ENCODE measurements around the gene ADAMTS2. TPM values are rescaled to one million over a fixed set of nuclear protein-coding genes. Genes with fewer than 3 reads are reported as not detected.

The ADAMTS2 gene
- total and polyA plus RNA-seq, 2 donors (not counting 3 experiments of a cell fraction or from before 2014, with no cell fraction given), result not detected

DNA sequence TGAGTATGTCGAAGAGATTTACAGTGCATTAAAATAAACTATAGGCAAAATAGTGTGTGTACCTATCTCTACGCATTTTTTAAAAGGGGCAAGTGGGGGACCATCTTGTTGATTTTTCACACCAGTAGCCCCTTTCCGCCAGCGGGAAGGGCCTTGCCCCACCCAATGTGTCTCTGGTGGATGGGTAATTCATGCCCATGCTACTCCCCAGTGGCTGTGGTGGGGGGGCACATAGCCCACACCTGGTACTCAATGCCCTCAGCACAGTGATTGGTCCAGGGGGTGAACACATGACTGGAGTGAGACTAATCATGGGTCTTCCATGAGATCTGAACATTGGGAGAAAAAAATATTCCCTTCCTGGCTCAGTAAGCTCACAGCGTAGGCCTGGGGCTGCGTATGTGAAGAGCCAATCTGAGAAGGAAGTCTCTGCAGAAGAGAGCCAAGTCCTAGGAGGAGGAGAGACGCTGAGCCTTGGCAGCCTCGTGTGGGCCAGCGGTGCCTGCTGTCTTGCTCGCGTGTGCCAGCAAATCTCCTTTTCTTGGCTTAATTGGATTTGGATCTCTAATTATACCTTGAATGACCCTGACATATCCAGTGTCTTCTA is 103.4 kb downstream of the ADAMTS2 start:
- H3K4me1 ChIP-seq (ENCODE audit: control insufficient read depth, extremely low read depth, insufficient read depth, low read length), result no peaks in the 10 kb centered on the region
- no peaks in the 10 kb centered on the region for H3K27me3 ChIP-seq (ENCODE audit: control insufficient read depth in 2 of 2, insufficient read depth in 2 of 2, low read length in 2 of 2)
- ChIA-PET POLR2A (no interaction called here), CTCF (no interaction called here)
- no peaks in the 10 kb centered on the region for H4K20me1 ChIP-seq (replicated peaks; ENCODE audit: control insufficient read depth, extremely low read depth, insufficient read depth, low read length)
- BruUV-seq (replicated peaks), result no TSS peak
- no peak overlapping the region for H3K27ac ChIP-seq (ENCODE audit: insufficient read depth, low read depth, low read length)
- dilution Hi-C loops (cut with MboI; ENCODE audit: extremely low pct_ligation_motif_present, low sequenced_read_pairs) (no loop called here), intact Hi-C loops (cut with micrococcal nuclease) (no loop called here)
- DNase-seq (ENCODE audit: low read depth, low spot score) (no peak), FAIRE-seq (no peak)
- no peaks in the 10 kb centered on the region for H3K36me3 ChIP-seq (ENCODE audit: control insufficient read depth in 2 of 2, extremely low read depth in 1 of 2, insufficient read depth in 2 of 2, low read length in 2 of 2)
- H3K79me2 ChIP-seq (ENCODE audit: control insufficient read depth, insufficient read depth, low read length), result no peaks in the 10 kb centered on the region
- H3K9me3 ChIP-seq (replicated peaks; ENCODE audit: control insufficient read depth, insufficient read depth, low read length), result no peaks in the 10 kb centered on the region
- H3K9ac ChIP-seq (replicated peaks; ENCODE audit: extremely low read depth, insufficient read depth, low read length), result no peak overlapping the region
- no peak overlapping the region for H3K4me3 ChIP-seq (replicated peaks in 1 of 3; ENCODE audit: insufficient read depth in 1 of 3, low read depth in 1 of 3, low read length in 3 of 3)
- H3K4me2 ChIP-seq (ENCODE audit: insufficient read depth, low read length), result no peak overlapping the region
- no peaks in the 10 kb centered on the region for H3K9me1 ChIP-seq (replicated peaks; ENCODE audit: control insufficient read depth, extremely low read depth, insufficient read depth, low read length)
- TF ChIP-seq POLR2A (IDR thresholded peaks at IDR 0.05; ENCODE audit: low read depth, low read length), result no peak
- TF ChIP-seq FOS (IDR thresholded peaks at IDR 0.05; ENCODE audit: borderline replicate concordance, insufficient read depth, low read length), result no peak
- no peak for TF ChIP-seq GATA2 (IDR thresholded peaks at IDR 0.05; ENCODE audit: insufficient read depth, insufficient read length, low read depth, low read length)
- TF ChIP-seq, protein P1, sequence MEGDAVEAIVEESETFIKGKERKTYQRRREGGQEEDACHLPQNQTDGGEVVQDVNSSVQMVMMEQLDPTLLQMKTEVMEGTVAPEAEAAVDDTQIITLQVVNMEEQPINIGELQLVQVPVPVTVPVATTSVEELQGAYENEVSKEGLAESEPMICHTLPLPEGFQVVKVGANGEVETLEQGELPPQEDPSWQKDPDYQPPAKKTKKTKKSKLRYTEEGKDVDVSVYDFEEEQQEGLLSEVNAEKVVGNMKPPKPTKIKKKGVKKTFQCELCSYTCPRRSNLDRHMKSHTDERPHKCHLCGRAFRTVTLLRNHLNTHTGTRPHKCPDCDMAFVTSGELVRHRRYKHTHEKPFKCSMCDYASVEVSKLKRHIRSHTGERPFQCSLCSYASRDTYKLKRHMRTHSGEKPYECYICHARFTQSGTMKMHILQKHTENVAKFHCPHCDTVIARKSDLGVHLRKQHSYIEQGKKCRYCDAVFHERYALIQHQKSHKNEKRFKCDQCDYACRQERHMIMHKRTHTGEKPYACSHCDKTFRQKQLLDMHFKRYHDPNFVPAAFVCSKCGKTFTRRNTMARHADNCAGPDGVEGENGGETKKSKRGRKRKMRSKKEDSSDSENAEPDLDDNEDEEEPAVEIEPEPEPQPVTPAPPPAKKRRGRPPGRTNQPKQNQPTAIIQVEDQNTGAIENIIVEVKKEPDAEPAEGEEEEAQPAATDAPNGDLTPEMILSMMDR (IDR thresholded peaks at IDR 0.05; ENCODE audit: extremely low read depth in 1 of 2, insufficient read depth in 1 of 2, low read depth in 1 of 2, low read length in 2 of 2), result no peak
- TF ChIP-seq, protein P2, sequence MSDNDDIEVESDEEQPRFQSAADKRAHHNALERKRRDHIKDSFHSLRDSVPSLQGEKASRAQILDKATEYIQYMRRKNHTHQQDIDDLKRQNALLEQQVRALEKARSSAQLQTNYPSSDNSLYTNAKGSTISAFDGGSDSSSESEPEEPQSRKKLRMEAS (IDR thresholded peaks at IDR 0.05; ENCODE audit: insufficient read depth, insufficient read length), result no peak
- no peak for TF ChIP-seq POLR2AphosphoS5 (IDR thresholded peaks at IDR 0.05; ENCODE audit: insufficient read depth, low read depth, low read length)
- no peak for TF ChIP-seq MYC (IDR thresholded peaks at IDR 0.05; ENCODE audit: low read depth, low read length)
- TF ChIP-seq JUN (IDR thresholded peaks at IDR 0.05; ENCODE audit: borderline replicate concordance, insufficient read depth, insufficient read length, low read depth), result no peak
- no peak for TF ChIP-seq EZH2 (IDR thresholded peaks at IDR 0.05; ENCODE audit: borderline replicate concordance, low read depth, low read length, severe bottlenecking)
- H2AFZ ChIP-seq (ENCODE audit: low read depth, low read length), result no peak overlapping the region
